Vagina (tissue), 2 donors: ENCODE results near the gene TMEM132C.

Source experiments
- POLR2A ChIP-seq, 2 donors: fragments of 450-650 bp; IDR thresholded peaks; one replicate each; pipeline ENCODE4 v1.6.1; 2017; ENCODE audit warnings: antibody characterized with exemption in 2 of 2, mild to moderate bottlenecking in 2 of 2, moderate library complexity in 2 of 2
- POLR2AphosphoS5 ChIP-seq, 2 donors: sonication (generic); formaldehyde crosslinking; IDR thresholded peaks; one replicate each; pipeline ENCODE4 v1.9.0; 2017; ENCODE audit warnings: antibody characterized with exemption in 2 of 2, mild to moderate bottlenecking in 2 of 2, low read depth in 1 of 2; ENCODE audit not compliant: insufficient read depth in 1 of 2
- TF ChIP-seq, protein P1 (sequence below), 3 experiments: fragments of 450-650 bp in 2 of 3; fragments of 200-600 bp in 1 of 3; sonication (generic) in 1 of 3; IDR thresholded peaks; one replicate each; pipeline ENCODE4 v1.5.1; 2017 to 2019; ENCODE audit warnings: antibody characterized with exemption in 3 of 3, mild to moderate bottlenecking in 2 of 3, moderate library complexity in 2 of 3

- TF ChIP-seq, protein P1, sequence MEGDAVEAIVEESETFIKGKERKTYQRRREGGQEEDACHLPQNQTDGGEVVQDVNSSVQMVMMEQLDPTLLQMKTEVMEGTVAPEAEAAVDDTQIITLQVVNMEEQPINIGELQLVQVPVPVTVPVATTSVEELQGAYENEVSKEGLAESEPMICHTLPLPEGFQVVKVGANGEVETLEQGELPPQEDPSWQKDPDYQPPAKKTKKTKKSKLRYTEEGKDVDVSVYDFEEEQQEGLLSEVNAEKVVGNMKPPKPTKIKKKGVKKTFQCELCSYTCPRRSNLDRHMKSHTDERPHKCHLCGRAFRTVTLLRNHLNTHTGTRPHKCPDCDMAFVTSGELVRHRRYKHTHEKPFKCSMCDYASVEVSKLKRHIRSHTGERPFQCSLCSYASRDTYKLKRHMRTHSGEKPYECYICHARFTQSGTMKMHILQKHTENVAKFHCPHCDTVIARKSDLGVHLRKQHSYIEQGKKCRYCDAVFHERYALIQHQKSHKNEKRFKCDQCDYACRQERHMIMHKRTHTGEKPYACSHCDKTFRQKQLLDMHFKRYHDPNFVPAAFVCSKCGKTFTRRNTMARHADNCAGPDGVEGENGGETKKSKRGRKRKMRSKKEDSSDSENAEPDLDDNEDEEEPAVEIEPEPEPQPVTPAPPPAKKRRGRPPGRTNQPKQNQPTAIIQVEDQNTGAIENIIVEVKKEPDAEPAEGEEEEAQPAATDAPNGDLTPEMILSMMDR (IDR thresholded peaks at IDR 0.05): no peak
- TF ChIP-seq POLR2AphosphoS5 (IDR thresholded peaks at IDR 0.05; ENCODE audit: insufficient read depth in 1 of 2, low read depth in 1 of 2) (no peak), POLR2A (IDR thresholded peaks at IDR 0.05) (no peak)
Observed at GRCh38 chr12:128356547-128356946, 89.6 kb downstream of the TMEM132C start.
